SH-SY5Y (cell line): ENCODE measurements around the gene AHRR.

Source experiments
- GATA2 ChIP-seq: IDR thresholded peaks from 2 replicates; pipeline ENCODE4 v1.6.1; 2011; ENCODE audit warnings: mild to moderate bottlenecking, low read depth, low read length
- GATA3 ChIP-seq: IDR thresholded peaks from 2 replicates; pipeline ENCODE4 v1.6.1; 2011; ENCODE audit warnings: low read depth, mild to moderate bottlenecking, low read length, moderate library complexity

- no peak for TF ChIP-seq GATA3
- TF ChIP-seq GATA2 = no peak
Measured at GRCh38 chr5:370311-370958, 48.9 kb downstream of the AHRR start.
